HepG2 (cell line): ENCODE results near the gene RPS15A.

Experiments
- FOXK1 ChIP-seq: sonication (generic); formaldehyde crosslinking; IDR thresholded peaks from 2 replicates; pipeline ENCODE4 v1.4.0; 2020; ENCODE audit warnings: low read depth, missing genetic modification reagents, borderline replicate concordance
- FOXM1 ChIP-seq: sonication (generic); formaldehyde crosslinking; IDR thresholded peaks from 2 replicates; pipeline ENCODE4 v1.5.0; 2020; ENCODE audit warnings: missing genetic modification reagents
- GABPA ChIP-seq, 2 experiments: IDR thresholded peaks; 2 replicates each; pipeline ENCODE4 v1.6.1; 2011 to 2016; ENCODE audit warnings: low read depth in 2 of 2, low read length in 1 of 2, missing biosample characterization in 1 of 2, missing genetic modification characterization in 1 of 2
- HCFC1 ChIP-seq: fragments of 150-350 bp; IDR thresholded peaks from 2 replicates; pipeline ENCODE4 v1.6.1; 2014; ENCODE audit warnings: low read depth, low read length
- IRF2 ChIP-seq: IDR thresholded peaks from 2 replicates; pipeline ENCODE4 v1.6.1; 2018; ENCODE audit warnings: missing genetic modification reagents, missing compliant biosample characterization
- MEIS1 ChIP-seq: sonication (generic); formaldehyde crosslinking; IDR thresholded peaks from 2 replicates; pipeline ENCODE4 v1.9.0; 2021; ENCODE audit warnings: mild to moderate bottlenecking, missing genetic modification reagents, moderate library complexity, borderline replicate concordance
- POLR2A ChIP-seq, 2 experiments: IDR thresholded peaks; 2 replicates each; pipeline ENCODE4 v1.6.1; 2011; ENCODE audit warnings: low read depth in 2 of 2, low read length in 2 of 2, mild to moderate bottlenecking in 1 of 2, moderate library complexity in 1 of 2; ENCODE audit not compliant: insufficient read depth in 1 of 2
- PTBP1 ChIP-seq: fragments of 200-400 bp; formaldehyde crosslinking; IDR thresholded peaks from 2 replicates; pipeline ENCODE4 v1.6.1; 2018; ENCODE audit warnings: low read length, low read depth; ENCODE audit not compliant: poor library complexity, severe bottlenecking
- STAT5B ChIP-seq: sonication (generic); formaldehyde crosslinking; IDR thresholded peaks from 2 replicates; pipeline ENCODE4 v1.4.0; 2020; ENCODE audit warnings: missing genetic modification reagents
- ZBTB7A ChIP-seq: sonication (generic); formaldehyde crosslinking; IDR thresholded peaks from 2 replicates; pipeline ENCODE4 v1.8.0; 2022; ENCODE audit warnings: mild to moderate bottlenecking, missing genetic modification reagents
- ZNF354B ChIP-seq: sonication (generic); formaldehyde crosslinking; IDR thresholded peaks from 2 replicates; pipeline ENCODE4 v1.8.0; 2022; ENCODE audit warnings: mild to moderate bottlenecking, missing genetic modification reagents
- TF ChIP-seq, protein P1 (sequence below): sonication (generic); formaldehyde crosslinking; IDR thresholded peaks from 2 replicates; pipeline ENCODE4 v1.4.0; 2020; ENCODE audit warnings: missing genetic modification reagents

GRCh38 chr16:18829251-18829650, 39.1 kb upstream of the RPS15A start:
- no peak for TF ChIP-seq FOXM1 (CRISPR knock-in tag)
- no peak for TF ChIP-seq PTBP1
- TF ChIP-seq IRF2 (CRISPR knock-in tag), result no peak
- no peak for TF ChIP-seq HCFC1
- no peak for TF ChIP-seq FOXK1 (CRISPR knock-in tag)
- no peak for TF ChIP-seq MEIS1 (CRISPR knock-in tag)
- TF ChIP-seq GABPA (IDR thresholded peaks at IDR 0.05; ENCODE audit: low read depth, low read length), result no peak
- no peak for TF ChIP-seq GABPA (CRISPR knock-in tag; IDR thresholded peaks at IDR 0.05; ENCODE audit: low read depth)
- TF ChIP-seq POLR2A (IDR thresholded peaks at IDR 0.05; ENCODE audit: insufficient read depth in 1 of 2, low read depth in 2 of 2, low read length in 2 of 2), result no peak
- no peak for TF ChIP-seq ZBTB7A (CRISPR knock-in tag)
- no peak for TF ChIP-seq STAT5B
- TF ChIP-seq, protein P1, sequence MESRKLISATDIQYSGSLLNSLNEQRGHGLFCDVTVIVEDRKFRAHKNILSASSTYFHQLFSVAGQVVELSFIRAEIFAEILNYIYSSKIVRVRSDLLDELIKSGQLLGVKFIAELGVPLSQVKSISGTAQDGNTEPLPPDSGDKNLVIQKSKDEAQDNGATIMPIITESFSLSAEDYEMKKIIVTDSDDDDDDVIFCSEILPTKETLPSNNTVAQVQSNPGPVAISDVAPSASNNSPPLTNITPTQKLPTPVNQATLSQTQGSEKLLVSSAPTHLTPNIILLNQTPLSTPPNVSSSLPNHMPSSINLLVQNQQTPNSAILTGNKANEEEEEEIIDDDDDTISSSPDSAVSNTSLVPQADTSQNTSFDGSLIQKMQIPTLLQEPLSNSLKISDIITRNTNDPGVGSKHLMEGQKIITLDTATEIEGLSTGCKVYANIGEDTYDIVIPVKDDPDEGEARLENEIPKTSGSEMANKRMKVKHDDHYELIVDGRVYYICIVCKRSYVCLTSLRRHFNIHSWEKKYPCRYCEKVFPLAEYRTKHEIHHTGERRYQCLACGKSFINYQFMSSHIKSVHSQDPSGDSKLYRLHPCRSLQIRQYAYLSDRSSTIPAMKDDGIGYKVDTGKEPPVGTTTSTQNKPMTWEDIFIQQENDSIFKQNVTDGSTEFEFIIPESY, result no peak
- TF ChIP-seq ZNF354B (CRISPR knock-in tag), result no peak
